Measurements from ENCODE around the gene LCK. TPM values are rescaled to one million over a fixed set of nuclear protein-coding genes. Genes with fewer than 3 reads are reported as not detected.

The LCK gene
- total and polyA plus RNA-seq, 2 of the 8 experiments (the other 6 are each of a cell fraction or from before 2014, with no cell fraction given) = 75.3 to 122 TPM

DNA sequence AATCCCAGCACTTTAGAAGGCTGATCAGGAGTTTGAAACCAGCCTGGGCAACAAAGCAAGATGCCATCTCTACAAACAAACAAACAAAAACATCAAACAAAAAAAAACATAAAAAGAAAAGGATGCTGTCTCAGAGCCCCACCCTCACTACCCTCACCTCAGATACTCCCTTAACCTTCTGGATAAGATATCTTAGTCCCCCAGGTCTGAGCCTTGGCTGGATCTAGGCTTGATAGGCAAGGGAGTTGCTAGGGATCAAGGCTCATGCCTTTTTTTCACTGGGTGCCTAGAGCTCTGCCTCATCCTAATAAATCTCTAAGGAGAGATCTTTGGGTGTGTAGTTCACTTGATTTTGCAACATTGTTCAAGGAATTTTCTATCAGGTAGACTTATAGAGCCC lies 48.3 kb downstream of the LCK start (continued):
- TF ChIP-seq, protein P1, sequence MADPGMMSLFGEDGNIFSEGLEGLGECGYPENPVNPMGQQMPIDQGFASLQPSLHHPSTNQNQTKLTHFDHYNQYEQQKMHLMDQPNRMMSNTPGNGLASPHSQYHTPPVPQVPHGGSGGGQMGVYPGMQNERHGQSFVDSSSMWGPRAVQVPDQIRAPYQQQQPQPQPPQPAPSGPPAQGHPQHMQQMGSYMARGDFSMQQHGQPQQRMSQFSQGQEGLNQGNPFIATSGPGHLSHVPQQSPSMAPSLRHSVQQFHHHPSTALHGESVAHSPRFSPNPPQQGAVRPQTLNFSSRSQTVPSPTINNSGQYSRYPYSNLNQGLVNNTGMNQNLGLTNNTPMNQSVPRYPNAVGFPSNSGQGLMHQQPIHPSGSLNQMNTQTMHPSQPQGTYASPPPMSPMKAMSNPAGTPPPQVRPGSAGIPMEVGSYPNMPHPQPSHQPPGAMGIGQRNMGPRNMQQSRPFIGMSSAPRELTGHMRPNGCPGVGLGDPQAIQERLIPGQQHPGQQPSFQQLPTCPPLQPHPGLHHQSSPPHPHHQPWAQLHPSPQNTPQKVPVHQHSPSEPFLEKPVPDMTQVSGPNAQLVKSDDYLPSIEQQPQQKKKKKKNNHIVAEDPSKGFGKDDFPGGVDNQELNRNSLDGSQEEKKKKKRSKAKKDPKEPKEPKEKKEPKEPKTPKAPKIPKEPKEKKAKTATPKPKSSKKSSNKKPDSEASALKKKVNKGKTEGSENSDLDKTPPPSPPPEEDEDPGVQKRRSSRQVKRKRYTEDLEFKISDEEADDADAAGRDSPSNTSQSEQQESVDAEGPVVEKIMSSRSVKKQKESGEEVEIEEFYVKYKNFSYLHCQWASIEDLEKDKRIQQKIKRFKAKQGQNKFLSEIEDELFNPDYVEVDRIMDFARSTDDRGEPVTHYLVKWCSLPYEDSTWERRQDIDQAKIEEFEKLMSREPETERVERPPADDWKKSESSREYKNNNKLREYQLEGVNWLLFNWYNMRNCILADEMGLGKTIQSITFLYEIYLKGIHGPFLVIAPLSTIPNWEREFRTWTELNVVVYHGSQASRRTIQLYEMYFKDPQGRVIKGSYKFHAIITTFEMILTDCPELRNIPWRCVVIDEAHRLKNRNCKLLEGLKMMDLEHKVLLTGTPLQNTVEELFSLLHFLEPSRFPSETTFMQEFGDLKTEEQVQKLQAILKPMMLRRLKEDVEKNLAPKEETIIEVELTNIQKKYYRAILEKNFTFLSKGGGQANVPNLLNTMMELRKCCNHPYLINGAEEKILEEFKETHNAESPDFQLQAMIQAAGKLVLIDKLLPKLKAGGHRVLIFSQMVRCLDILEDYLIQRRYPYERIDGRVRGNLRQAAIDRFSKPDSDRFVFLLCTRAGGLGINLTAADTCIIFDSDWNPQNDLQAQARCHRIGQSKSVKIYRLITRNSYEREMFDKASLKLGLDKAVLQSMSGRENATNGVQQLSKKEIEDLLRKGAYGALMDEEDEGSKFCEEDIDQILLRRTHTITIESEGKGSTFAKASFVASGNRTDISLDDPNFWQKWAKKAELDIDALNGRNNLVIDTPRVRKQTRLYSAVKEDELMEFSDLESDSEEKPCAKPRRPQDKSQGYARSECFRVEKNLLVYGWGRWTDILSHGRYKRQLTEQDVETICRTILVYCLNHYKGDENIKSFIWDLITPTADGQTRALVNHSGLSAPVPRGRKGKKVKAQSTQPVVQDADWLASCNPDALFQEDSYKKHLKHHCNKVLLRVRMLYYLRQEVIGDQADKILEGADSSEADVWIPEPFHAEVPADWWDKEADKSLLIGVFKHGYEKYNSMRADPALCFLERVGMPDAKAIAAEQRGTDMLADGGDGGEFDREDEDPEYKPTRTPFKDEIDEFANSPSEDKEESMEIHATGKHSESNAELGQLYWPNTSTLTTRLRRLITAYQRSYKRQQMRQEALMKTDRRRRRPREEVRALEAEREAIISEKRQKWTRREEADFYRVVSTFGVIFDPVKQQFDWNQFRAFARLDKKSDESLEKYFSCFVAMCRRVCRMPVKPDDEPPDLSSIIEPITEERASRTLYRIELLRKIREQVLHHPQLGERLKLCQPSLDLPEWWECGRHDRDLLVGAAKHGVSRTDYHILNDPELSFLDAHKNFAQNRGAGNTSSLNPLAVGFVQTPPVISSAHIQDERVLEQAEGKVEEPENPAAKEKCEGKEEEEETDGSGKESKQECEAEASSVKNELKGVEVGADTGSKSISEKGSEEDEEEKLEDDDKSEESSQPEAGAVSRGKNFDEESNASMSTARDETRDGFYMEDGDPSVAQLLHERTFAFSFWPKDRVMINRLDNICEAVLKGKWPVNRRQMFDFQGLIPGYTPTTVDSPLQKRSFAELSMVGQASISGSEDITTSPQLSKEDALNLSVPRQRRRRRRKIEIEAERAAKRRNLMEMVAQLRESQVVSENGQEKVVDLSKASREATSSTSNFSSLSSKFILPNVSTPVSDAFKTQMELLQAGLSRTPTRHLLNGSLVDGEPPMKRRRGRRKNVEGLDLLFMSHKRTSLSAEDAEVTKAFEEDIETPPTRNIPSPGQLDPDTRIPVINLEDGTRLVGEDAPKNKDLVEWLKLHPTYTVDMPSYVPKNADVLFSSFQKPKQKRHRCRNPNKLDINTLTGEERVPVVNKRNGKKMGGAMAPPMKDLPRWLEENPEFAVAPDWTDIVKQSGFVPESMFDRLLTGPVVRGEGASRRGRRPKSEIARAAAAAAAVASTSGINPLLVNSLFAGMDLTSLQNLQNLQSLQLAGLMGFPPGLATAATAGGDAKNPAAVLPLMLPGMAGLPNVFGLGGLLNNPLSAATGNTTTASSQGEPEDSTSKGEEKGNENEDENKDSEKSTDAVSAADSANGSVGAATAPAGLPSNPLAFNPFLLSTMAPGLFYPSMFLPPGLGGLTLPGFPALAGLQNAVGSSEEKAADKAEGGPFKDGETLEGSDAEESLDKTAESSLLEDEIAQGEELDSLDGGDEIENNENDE (IDR thresholded peaks at IDR 0.05; ENCODE audit: insufficient replicate concordance, low read length) = no peak
- TF ChIP-seq CHD1 (IDR thresholded peaks at IDR 0.05; ENCODE audit: low read depth, low read length) (no peak), EGR1 (IDR thresholded peaks at IDR 0.05; ENCODE audit: borderline replicate concordance, low read depth, low read length) (no peak), SP1 (IDR thresholded peaks at IDR 0.05; ENCODE audit: low read depth, low read length) (no peak), KDM5A (IDR thresholded peaks at IDR 0.05; ENCODE audit: low read length) (no peak), JUN (IDR thresholded peaks at IDR 0.05; ENCODE audit: low read depth, low read length) (no peak), NRF1 (IDR thresholded peaks at IDR 0.05; ENCODE audit: low read depth, low read length) (no peak), RNF2 (IDR thresholded peaks at IDR 0.05; ENCODE audit: borderline replicate concordance, low read depth, low read length, missing control alignments, poor library complexity, severe bottlenecking) (no peak), RFX5 (IDR thresholded peaks at IDR 0.05; ENCODE audit: borderline replicate concordance, low read depth, low read length) (no peak), CTBP2 (IDR thresholded peaks at IDR 0.05; ENCODE audit: borderline replicate concordance, insufficient read depth, insufficient read length, low read length) (no peak)
- TF ChIP-seq, protein P2, sequence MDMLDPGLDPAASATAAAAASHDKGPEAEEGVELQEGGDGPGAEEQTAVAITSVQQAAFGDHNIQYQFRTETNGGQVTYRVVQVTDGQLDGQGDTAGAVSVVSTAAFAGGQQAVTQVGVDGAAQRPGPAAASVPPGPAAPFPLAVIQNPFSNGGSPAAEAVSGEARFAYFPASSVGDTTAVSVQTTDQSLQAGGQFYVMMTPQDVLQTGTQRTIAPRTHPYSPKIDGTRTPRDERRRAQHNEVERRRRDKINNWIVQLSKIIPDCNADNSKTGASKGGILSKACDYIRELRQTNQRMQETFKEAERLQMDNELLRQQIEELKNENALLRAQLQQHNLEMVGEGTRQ (IDR thresholded peaks at IDR 0.05; ENCODE audit: low read length) = no peak
